ENCODE data around the gene MPP3.

DNA sequence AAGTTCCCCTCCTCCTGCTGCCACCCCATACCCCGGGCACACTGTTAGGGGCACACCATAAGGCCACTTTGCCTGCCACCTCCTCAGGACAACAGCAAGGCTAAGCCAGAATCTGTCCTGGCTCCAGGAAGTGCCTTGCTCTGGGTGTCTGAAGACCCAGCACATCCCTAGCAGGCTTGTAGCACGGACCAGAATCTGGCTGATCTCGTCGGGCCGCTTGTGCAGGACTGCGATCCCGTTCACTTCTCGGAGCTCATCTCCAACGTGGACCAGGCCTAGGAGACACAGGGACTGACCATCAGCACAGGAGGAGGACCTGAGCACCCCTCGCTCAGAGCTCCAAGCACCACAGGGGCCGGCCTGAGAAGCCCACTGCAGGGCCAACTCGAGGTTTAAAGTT is 7.4 kb downstream of the MPP3 start:
- TF ChIP-seq, protein P1, sequence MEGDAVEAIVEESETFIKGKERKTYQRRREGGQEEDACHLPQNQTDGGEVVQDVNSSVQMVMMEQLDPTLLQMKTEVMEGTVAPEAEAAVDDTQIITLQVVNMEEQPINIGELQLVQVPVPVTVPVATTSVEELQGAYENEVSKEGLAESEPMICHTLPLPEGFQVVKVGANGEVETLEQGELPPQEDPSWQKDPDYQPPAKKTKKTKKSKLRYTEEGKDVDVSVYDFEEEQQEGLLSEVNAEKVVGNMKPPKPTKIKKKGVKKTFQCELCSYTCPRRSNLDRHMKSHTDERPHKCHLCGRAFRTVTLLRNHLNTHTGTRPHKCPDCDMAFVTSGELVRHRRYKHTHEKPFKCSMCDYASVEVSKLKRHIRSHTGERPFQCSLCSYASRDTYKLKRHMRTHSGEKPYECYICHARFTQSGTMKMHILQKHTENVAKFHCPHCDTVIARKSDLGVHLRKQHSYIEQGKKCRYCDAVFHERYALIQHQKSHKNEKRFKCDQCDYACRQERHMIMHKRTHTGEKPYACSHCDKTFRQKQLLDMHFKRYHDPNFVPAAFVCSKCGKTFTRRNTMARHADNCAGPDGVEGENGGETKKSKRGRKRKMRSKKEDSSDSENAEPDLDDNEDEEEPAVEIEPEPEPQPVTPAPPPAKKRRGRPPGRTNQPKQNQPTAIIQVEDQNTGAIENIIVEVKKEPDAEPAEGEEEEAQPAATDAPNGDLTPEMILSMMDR (IDR thresholded peaks at IDR 0.05; ENCODE audit: low read depth, low read length) = no peak
- no peak for TF ChIP-seq EZH2phosphoT487 (IDR thresholded peaks at IDR 0.05; ENCODE audit: low read depth)
